Stimulated activated CD8-positive, alpha-beta memory T cell treated with anti-CD3 and anti-CD28 coated beads, Interleukin-12 subunit alpha, Interleukin-12 subunit beta, amount 100 ng/mL, for 1 hour (primary cell): ENCODE data around the gene CNKSR3.

Source experiments
- DNase-seq: peaks from one replicate; pipeline ENCODE4 v3.0.0-alpha.2; 2020; ENCODE audit warnings: low read depth

Gene CNKSR3

DNA sequence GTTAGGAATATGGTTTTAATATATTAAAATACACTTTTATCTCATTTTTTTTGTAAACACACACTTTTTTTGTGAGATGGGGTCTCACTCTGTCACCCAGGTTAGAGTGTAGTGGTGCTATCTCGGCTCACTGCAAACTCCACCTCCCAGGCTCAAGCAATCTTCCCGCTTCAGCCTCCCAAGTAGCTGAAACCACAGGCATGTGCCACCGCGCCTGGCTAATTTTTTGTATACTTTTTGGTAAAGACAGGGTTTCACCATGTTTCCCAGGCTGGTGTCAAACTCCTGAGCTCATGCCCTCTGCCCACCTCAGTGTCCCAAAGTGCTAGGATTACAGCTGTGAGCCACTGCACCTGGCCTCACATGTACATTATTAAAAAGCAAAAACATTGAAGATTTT, 164.7 kb downstream of the CNKSR3 start:
- no peak for DNase-seq

DNA sequence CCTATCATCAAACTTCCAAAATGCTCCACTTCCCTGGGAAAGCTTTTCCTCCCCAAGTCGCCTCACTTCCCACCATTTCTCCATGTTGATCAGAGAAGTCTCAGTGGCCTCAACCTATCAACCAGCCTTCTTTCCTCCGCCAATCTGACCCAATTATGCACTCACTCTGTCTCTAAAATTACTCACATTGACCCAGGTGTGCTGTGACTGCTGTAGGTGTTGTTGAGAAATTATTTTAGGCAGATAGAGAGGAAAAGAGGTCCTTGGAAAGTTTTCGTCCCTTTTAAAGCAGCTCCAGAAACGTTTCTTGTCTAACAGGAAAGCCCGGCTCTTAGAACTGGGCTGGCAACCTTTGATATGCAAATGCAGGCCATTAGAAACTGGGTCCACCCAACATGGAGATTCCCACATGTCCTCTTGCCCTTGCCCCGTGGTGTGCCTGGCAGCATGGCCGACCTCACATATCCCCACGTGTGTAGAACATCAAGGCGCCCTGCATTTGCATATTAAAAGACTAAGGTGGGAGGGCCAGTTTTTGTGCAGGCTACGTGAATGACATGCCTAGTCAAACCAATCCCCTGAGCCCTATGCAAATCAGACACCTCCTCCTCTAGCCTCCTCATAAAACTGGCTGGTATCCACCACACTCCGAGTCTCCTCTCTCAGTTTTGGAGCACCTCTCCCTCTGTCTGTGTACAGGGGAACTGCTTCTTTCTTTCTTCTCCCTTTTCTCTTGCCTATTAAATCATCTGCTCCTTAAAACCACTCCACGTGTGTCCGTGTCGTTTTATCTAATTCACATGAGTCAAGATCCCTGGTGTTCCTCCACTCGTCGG, 166.8 kb downstream of the CNKSR3 start:
- no peak for DNase-seq

DNA sequence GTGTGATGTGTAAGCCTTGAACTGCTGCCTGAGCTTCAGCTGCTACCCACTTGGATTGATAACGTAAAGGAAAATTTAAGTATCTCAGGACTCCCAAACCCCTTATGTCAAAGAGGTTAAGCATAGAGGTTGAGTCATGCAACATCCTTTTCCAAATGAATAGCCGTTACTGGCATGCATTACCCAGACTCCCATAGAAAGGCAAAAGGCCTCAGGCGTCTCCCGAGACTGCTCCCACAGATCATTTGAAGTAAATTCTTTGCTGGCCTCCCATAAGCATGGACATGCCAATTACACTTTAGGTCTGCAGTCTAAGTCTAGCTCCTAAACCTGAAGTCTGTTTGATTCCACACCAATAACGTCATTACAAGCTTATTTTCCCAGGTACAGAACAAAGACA, 168.6 kb downstream of the CNKSR3 start:
- DNase-seq: no peak

DNA sequence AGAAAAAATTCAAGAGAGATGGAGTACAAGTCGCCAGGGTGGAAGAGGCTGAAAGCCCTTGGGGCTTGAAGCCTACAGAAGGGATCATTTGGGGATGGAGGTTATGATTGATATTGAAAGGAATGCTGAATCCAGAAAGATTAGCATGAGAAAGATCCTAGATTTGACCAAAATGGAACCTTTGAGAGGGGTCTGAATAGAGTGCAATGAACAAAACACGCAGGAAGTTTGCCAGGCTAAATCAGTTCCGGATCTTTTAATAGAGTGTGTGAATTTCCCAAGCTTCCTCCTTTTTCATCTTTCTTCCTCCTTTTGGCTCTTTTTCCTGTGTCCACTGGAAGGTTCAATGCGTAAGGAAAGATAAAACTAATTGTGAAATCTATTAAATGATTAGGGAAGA, 169.1 kb downstream of the CNKSR3 start:
- no peak for DNase-seq
